Measurements from ENCODE around the gene WIPF3.

GRCh38 chr7:29859524-29860185 lies 53.3 kb downstream of the WIPF3 start:
- TF ChIP-seq POLR2A (IDR thresholded peaks at IDR 0.05; ENCODE audit: low read depth, low read length) (no peak), POLR2AphosphoS5 (IDR thresholded peaks at IDR 0.05; ENCODE audit: low read depth, low read length) (no peak)
